ENCODE data around the gene AP5M1.

DNA sequence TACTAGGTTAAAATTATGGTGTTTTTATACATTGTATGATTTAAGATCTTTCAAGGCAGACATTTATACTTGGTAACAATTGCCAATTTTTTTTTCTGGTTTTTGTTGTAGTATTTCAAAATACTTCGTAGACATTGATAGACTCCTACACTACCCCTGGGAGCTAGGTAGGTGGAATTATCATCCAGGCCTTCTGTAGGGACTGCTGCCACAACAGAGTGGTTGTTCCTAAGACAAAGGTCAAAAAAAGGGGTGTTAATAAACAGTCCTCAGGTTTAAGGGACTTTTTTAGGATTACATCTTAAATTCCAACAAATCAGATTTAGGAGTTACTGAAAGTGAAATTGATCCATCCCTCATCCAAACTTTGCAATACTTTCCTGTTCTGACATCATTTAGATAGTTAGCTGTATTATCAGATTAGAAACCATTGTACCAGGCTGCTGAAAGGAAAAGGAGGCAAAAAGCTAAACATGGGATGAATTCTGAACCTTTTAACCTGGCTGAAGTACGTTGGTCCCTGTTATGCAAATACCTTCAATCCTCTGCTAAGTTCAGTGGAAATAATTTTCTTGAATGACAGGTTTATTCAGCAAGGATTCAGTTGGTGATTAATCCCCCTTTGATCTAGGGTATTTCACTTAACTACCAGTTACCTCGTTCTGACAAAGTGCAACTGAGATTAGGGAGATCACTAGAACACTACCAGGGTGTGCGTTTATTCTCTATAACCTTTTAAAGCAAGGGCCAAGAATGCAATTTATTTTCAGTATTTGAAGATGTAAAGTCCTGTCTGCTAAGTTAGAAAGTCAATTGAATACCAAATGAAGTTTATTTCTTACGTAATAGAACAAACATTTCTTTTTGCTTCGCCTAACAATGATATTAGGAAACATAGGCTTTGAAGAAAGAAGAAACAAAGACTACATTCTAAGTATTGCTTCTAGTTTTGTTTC is 23.2 kb downstream of the AP5M1 start:
- no peak for TF ChIP-seq POLR2A (IDR thresholded peaks at IDR 0.05; ENCODE audit: low read depth, low read length)
- no peak for TF ChIP-seq SUZ12 (IDR thresholded peaks at IDR 0.05; ENCODE audit: unreplicated experiment)
- TF ChIP-seq POLR2AphosphoS5 (IDR thresholded peaks at IDR 0.05; ENCODE audit: low read length): no peak
